HEK293 (cell line): Measurements from ENCODE around the gene GRAP2.
A peak's percentile ranks its signal among the peaks of the same experiment; 100 is the strongest.

ENCODE experiments used
- CTCF ChIA-PET: fragments of 350-600 bp; formaldehyde crosslinking; extraction: SDS; loops from one replicate; lab custom pipeline; 2021; ENCODE audit warnings: antibody characterized with exemption; lab: Yijun Ruan, JAX
- POLR2A ChIA-PET: fragments of 300-600 bp; formaldehyde crosslinking; extraction: SDS; loops from one replicate; lab custom pipeline; 2020; ENCODE audit warnings: antibody characterized with exemption, inconsistent platforms; lab: Yijun Ruan, JAX
- H3K27ac ChIP-seq: fragments of 200-500 bp; sonication (Bioruptor generic); 2 replicates; pipeline ENCODE4 v1.5.1; 2014; ENCODE audit warnings: low read depth, low read length, control low read depth, inconsistent platforms; ENCODE audit errors: extremely low read depth
- H3K36me3 ChIP-seq, 2 experiments: fragments of 200-500 bp in 1 of 2; sonication (Bioruptor generic) in 1 of 2; 1 replicate in 1 of 2; 2 replicates in 1 of 2; pipeline ENCODE4 v1.5.1; 2014 to 2017; ENCODE audit warnings: inconsistent platforms in 2 of 2, low read length in 2 of 2; ENCODE audit not compliant: control insufficient read depth in 2 of 2, insufficient read depth in 1 of 2
- H3K4me1 ChIP-seq: fragments of 200-500 bp; sonication (Bioruptor generic); 2 replicates; pipeline ENCODE4 v1.5.1; 2014; ENCODE audit warnings: mild to moderate bottlenecking, low read length, inconsistent platforms; ENCODE audit not compliant: control insufficient read depth, insufficient read depth
- H3K4me3 ChIP-seq: 2 replicates; pipeline ENCODE4 v1.5.1; 2011; ENCODE audit warnings: low read depth, mild to moderate bottlenecking, control low read depth, low read length, moderate library complexity
- H3K9me3 ChIP-seq: fragments of 200-500 bp; sonication (Bioruptor generic); 2 replicates; pipeline ENCODE4 v1.5.1; 2014; ENCODE audit warnings: low read depth, low read length, inconsistent platforms; ENCODE audit not compliant: control insufficient read depth, insufficient read depth
- KLF1 ChIP-seq: fragments of 450-650 bp; formaldehyde crosslinking; IDR thresholded peaks from 2 replicates; pipeline ENCODE4 v1.5.1; 2016; ENCODE audit warnings: missing biosample characterization, missing genetic modification characterization
- KLF7 ChIP-seq: fragments of 450-650 bp; formaldehyde crosslinking; IDR thresholded peaks from 2 replicates; pipeline ENCODE4 v1.5.1; 2016; ENCODE audit warnings: missing biosample characterization, missing genetic modification characterization, borderline replicate concordance
- OSR2 ChIP-seq: fragments of 450-650 bp; formaldehyde crosslinking; IDR thresholded peaks from 2 replicates; pipeline ENCODE4 v1.5.1; 2016; ENCODE audit warnings: missing biosample characterization, missing genetic modification characterization
- ZIC2 ChIP-seq: fragments of 450-650 bp; formaldehyde crosslinking; IDR thresholded peaks from 2 replicates; pipeline ENCODE4 v1.5.1; 2016; ENCODE audit warnings: missing biosample characterization, missing genetic modification characterization
- ZNF184 ChIP-seq: fragments of 450-650 bp; IDR thresholded peaks from 2 replicates; pipeline ENCODE4 v1.5.1; 2018; ENCODE audit warnings: missing biosample characterization, mild to moderate bottlenecking, missing genetic modification characterization
- ZNF354C ChIP-seq: fragments of 450-650 bp; formaldehyde crosslinking; IDR thresholded peaks from 2 replicates; pipeline ENCODE4 v1.5.1; 2016; ENCODE audit warnings: missing biosample characterization, missing genetic modification characterization, low read depth, borderline replicate concordance
- ZNF530 ChIP-seq: fragments of 450-650 bp; formaldehyde crosslinking; IDR thresholded peaks from 2 replicates; pipeline ENCODE4 v1.5.1; 2016; ENCODE audit warnings: low read depth, missing biosample characterization, missing genetic modification characterization
- ZNF629 ChIP-seq: fragments of 450-650 bp; formaldehyde crosslinking; IDR thresholded peaks from 2 replicates; pipeline ENCODE4 v1.5.1; 2017; ENCODE audit warnings: missing biosample characterization, missing genetic modification characterization
- ZNF654 ChIP-seq: fragments of 450-650 bp; formaldehyde crosslinking; IDR thresholded peaks from 2 replicates; pipeline ENCODE4 v1.5.1; 2016; ENCODE audit warnings: low read depth, missing biosample characterization, missing genetic modification characterization
- ZNF701 ChIP-seq: fragments of 450-650 bp; formaldehyde crosslinking; IDR thresholded peaks from 2 replicates; pipeline ENCODE4 v1.5.1; 2016; ENCODE audit warnings: missing biosample characterization, missing genetic modification characterization
- TF ChIP-seq, protein P1 (sequence below): sonication (generic); formaldehyde crosslinking; IDR thresholded peaks from 2 replicates; pipeline ENCODE4 v1.8.1; 2022; ENCODE audit warnings: mild to moderate bottlenecking, moderate library complexity, missing genetic modification reagents
- TF ChIP-seq, protein P2 (sequence below): fragments of 450-650 bp; formaldehyde crosslinking; IDR thresholded peaks from 2 replicates; pipeline ENCODE4 v1.5.1; 2016; ENCODE audit warnings: missing biosample characterization, missing genetic modification characterization
- TF ChIP-seq, protein P3 (sequence below): fragments of 450-650 bp; formaldehyde crosslinking; conservative IDR thresholded peaks from 2 replicates; pipeline ENCODE4 v1.5.1; 2016; ENCODE audit warnings: low read depth, missing biosample characterization, missing genetic modification characterization

GRAP2 gene

DNA sequence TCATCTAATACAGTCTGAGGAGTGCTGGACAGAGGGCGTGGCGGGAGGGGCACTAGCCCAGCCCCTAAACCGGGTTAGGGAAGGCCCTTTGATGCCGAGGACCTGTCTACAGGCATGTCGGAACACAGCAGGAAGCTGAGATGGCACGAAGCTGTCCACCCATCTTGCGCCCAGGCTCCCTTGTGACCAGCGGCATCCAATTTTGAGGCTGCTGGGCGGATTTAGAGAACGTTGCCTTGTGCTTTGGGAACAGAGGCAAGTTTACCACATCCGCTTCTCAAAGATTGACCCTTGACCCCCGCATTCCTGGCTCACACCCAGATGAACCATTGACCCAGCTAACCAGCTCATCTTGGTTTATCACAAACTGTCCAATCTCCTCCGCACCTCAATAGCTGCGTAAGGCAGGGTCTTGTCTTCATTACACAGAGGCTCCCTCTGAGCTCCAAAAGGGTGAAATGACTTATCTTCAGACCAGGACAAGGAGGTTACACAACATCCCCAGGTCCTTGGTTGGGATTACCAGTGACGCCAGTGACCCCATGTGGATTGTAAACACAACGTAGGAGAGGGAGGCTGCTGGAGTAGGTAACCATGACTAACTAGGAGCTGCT lies 98.4 kb downstream of the GRAP2 start:
- Histone ChIP-seq H3K36me3 (no peaks in the 10 kb centered on the region), H3K9me3 (no peaks in the 10 kb centered on the region), H3K27ac (no peak overlapping the region), H3K4me1 (0 out of 2 replicates have a peak, but pooled peaks cover 8% of the 10 kb centered on the region), H3K4me3 (no peak overlapping the region)
- ChIA-PET CTCF (interaction anchor here (0.6 to 3.7 kb wide), 3 partner anchors 25 to 390 kb away, joined by 3 to 22 read pairs (median 4); no protein-coding TSS in a partner anchor), POLR2A (no interaction called here)
- no peak for TF ChIP-seq ZNF184
- TF ChIP-seq ZNF701, result no peak
- TF ChIP-seq, protein P1, sequence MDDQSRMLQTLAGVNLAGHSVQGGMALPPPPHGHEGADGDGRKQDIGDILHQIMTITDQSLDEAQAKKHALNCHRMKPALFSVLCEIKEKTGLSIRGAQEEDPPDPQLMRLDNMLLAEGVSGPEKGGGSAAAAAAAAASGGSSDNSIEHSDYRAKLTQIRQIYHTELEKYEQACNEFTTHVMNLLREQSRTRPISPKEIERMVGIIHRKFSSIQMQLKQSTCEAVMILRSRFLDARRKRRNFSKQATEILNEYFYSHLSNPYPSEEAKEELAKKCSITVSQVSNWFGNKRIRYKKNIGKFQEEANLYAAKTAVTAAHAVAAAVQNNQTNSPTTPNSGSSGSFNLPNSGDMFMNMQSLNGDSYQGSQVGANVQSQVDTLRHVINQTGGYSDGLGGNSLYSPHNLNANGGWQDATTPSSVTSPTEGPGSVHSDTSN (CRISPR knock-in tag), result no peak
- TF ChIP-seq KLF1 (tag by site-specific recombination), result peak; percentile 61
- no peak for TF ChIP-seq ZNF354C (tag by site-specific recombination)
- TF ChIP-seq, protein P2, sequence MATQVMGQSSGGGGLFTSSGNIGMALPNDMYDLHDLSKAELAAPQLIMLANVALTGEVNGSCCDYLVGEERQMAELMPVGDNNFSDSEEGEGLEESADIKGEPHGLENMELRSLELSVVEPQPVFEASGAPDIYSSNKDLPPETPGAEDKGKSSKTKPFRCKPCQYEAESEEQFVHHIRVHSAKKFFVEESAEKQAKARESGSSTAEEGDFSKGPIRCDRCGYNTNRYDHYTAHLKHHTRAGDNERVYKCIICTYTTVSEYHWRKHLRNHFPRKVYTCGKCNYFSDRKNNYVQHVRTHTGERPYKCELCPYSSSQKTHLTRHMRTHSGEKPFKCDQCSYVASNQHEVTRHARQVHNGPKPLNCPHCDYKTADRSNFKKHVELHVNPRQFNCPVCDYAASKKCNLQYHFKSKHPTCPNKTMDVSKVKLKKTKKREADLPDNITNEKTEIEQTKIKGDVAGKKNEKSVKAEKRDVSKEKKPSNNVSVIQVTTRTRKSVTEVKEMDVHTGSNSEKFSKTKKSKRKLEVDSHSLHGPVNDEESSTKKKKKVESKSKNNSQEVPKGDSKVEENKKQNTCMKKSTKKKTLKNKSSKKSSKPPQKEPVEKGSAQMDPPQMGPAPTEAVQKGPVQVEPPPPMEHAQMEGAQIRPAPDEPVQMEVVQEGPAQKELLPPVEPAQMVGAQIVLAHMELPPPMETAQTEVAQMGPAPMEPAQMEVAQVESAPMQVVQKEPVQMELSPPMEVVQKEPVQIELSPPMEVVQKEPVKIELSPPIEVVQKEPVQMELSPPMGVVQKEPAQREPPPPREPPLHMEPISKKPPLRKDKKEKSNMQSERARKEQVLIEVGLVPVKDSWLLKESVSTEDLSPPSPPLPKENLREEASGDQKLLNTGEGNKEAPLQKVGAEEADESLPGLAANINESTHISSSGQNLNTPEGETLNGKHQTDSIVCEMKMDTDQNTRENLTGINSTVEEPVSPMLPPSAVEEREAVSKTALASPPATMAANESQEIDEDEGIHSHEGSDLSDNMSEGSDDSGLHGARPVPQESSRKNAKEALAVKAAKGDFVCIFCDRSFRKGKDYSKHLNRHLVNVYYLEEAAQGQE (tag by site-specific recombination), result peak; percentile 79
- TF ChIP-seq OSR2 (tag by site-specific recombination), result 0 out of 2 replicates have a peak, but pooled peaks have one; percentile 17
- TF ChIP-seq ZNF530, result no peak
- peak; percentile 11; the same call in 1 of the 2 replicates for TF ChIP-seq ZIC2 (tag by site-specific recombination)
- TF ChIP-seq ZNF654 (tag by site-specific recombination), result 0 out of 2 replicates have a peak, but pooled peaks have one; percentile 20
- peak; percentile 53; the same call in 1 of the 2 replicates for TF ChIP-seq ZNF629 (tag by site-specific recombination)
- no peak for TF ChIP-seq KLF7 (tag by site-specific recombination)

DNA sequence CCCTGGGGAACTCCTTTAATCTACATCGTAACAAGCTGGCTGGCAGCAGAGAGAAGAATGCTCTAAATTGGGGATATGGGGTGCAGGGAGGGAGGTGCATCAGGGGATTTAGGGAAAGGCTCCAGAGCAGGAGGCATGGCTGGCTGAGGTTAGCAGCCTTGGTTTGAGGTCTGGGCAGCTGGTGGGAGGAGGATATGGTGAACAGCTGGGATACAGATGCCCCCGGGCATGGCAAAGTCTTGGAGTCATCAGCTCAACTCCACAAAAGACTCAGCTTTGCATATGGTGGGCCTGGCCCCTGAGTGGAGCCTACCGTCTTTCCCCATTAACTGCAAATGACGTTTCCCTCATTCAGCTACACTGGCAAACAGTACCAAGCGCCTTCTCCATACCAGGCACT lies 99.3 kb downstream of the GRAP2 start:
- ChIA-PET POLR2A (no interaction called here), CTCF (interaction anchor here (0.5 to 3.7 kb wide), 3 partner anchors 24 to 114 kb away, joined by 3 to 22 read pairs (median 3); no protein-coding TSS in a partner anchor)
- Histone ChIP-seq H3K27ac (no peak overlapping the region), H3K4me1 (0 out of 2 replicates have a peak, but pooled peaks cover 8% of the 10 kb centered on the region), H3K36me3 (no peaks in the 10 kb centered on the region), H3K9me3 (no peaks in the 10 kb centered on the region), H3K4me3 (no peak overlapping the region)
- TF ChIP-seq, protein P3, sequence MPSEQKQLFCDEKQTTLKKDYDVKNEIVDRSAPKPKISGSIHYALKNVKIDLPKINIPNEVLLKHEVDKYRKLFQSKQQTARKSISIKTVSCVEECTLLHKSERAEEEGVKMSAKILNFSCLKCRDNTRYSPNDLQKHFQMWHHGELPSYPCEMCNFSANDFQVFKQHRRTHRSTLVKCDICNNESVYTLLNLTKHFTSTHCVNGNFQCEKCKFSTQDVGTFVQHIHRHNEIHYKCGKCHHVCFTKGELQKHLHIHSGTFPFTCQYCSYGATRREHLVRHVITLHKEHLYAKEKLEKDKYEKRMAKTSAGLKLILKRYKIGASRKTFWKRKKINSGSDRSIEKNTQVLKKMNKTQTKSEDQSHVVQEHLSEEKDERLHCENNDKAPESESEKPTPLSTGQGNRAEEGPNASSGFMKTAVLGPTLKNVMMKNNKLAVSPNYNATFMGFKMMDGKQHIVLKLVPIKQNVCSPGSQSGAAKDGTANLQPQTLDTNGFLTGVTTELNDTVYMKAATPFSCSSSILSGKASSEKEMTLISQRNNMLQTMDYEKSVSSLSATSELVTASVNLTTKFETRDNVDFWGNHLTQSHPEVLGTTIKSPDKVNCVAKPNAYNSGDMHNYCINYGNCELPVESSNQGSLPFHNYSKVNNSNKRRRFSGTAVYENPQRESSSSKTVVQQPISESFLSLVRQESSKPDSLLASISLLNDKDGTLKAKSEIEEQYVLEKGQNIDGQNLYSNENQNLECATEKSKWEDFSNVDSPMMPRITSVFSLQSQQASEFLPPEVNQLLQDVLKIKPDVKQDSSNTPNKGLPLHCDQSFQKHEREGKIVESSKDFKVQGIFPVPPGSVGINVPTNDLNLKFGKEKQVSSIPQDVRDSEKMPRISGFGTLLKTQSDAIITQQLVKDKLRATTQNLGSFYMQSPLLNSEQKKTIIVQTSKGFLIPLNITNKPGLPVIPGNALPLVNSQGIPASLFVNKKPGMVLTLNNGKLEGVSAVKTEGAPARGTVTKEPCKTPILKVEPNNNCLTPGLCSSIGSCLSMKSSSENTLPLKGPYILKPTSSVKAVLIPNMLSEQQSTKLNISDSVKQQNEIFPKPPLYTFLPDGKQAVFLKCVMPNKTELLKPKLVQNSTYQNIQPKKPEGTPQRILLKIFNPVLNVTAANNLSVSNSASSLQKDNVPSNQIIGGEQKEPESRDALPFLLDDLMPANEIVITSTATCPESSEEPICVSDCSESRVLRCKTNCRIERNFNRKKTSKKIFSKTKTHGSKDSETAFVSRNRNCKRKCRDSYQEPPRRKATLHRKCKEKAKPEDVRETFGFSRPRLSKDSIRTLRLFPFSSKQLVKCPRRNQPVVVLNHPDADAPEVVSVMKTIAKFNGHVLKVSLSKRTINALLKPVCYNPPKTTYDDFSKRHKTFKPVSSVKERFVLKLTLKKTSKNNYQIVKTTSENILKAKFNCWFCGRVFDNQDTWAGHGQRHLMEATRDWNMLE, result no peak
